GM21529 (cell line): ENCODE results near the gene ELFN2.

Source experiments
- ATAC-seq: cut with Tn5 transposase; IDR thresholded peaks from one replicate; pipeline ENCODE4 v1.9.1; 2021; ENCODE audit not compliant: unreplicated experiment

ELFN2 gene

GRCh38 chr22:37318364-37319109 lies 108.7 kb downstream of the ELFN2 start:
- no peak for ATAC-seq
